GM10847 (cell line): ENCODE measurements around the gene MROH2A.

Source experiments
- POLR2A ChIP-seq: IDR thresholded peaks from 2 replicates; pipeline ENCODE4 v1.6.1; 2011; ENCODE audit not compliant: insufficient read length; ENCODE audit errors: extremely low read depth

Gene MROH2A

GRCh38 chr2:233813236-233814055, 35.3 kb downstream of the MROH2A start:
- no peak for TF ChIP-seq POLR2A

GRCh38 chr2:233814056-233814835, 36.1 kb downstream of the MROH2A start:
- no peak for TF ChIP-seq POLR2A

- no peak for TF ChIP-seq POLR2A
These were observed 37.7 kb downstream of the MROH2A start for GRCh38 chr2:233815861-233816260.

GRCh38 chr2:233816334-233816733, 38.2 kb downstream of the MROH2A start:
- no peak for TF ChIP-seq POLR2A

GRCh38 chr2:233816771-233817170, 38.6 kb downstream of the MROH2A start:
- no peak for TF ChIP-seq POLR2A

- no peak for TF ChIP-seq POLR2A
These were observed 39.3 kb downstream of the MROH2A start for GRCh38 chr2:233817361-233817911.

- TF ChIP-seq POLR2A: no peak
These were observed 40.0 kb downstream of the MROH2A start for GRCh38 chr2:233817995-233818638.

- no peak for TF ChIP-seq POLR2A
These were observed 40.8 kb downstream of the MROH2A start for GRCh38 chr2:233818639-233819621.

GRCh38 chr2:233819884-233820773, 42.0 kb downstream of the MROH2A start:
- TF ChIP-seq POLR2A: no peak

- no peak for TF ChIP-seq POLR2A
These were observed 42.6 kb downstream of the MROH2A start for GRCh38 chr2:233820774-233821105.

- no peak for TF ChIP-seq POLR2A
These were observed 43.1 kb downstream of the MROH2A start for GRCh38 chr2:233821196-233821595.

- TF ChIP-seq POLR2A: no peak
These were observed 43.6 kb downstream of the MROH2A start for GRCh38 chr2:233821709-233822100.

- TF ChIP-seq POLR2A: no peak
These were observed 44.1 kb downstream of the MROH2A start for GRCh38 chr2:233822101-233822771.
